Suprapubic skin (tissue), 4 donors: ENCODE data around the gene PATL1.

Experiments used
- CTCF ChIP-seq, 2 donors: fragments of 200-600 bp in 1 of 2; fragments of 450-650 bp in 1 of 2; sonication (generic) in 1 of 2; IDR thresholded peaks; one replicate each; pipeline ENCODE4 v1.5.1; 2016 to 2019; ENCODE audit warnings: antibody characterized with exemption in 2 of 2, mild to moderate bottlenecking in 1 of 2, moderate library complexity in 1 of 2
- EP300 ChIP-seq: sonication (generic); formaldehyde crosslinking; IDR thresholded peaks from one replicate; pipeline ENCODE4 v1.6.1; 2017; ENCODE audit warnings: antibody characterized with exemption
- POLR2A ChIP-seq, 2 donors: fragments of 450-650 bp; IDR thresholded peaks; one replicate each; pipeline ENCODE4 v1.6.1; 2017; ENCODE audit warnings: antibody characterized with exemption in 2 of 2, mild to moderate bottlenecking in 2 of 2, moderate library complexity in 2 of 2
- POLR2AphosphoS5 ChIP-seq, 3 donors: sonication (generic); formaldehyde crosslinking; IDR thresholded peaks; one replicate each; pipeline ENCODE4 v1.6.1; 2017; ENCODE audit warnings: antibody characterized with exemption in 3 of 3

DNA sequence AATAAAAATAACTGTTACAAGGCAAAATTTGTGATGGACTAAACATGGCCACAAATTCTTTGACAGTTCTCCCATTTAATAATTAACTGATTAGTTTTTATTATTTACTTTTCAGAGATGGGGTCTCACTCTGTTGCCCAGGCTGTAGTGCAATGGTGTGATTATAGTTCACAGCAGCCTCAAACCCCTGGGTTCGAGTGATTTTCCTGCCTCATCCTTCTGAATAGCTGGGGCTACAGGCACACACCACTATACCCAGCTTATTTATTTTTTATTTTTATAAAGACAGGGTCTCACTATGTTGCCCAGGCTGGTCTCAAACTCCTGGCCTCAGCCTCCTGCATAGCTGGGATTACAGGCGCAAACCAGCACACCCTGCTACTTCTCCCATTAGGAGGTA lies 4.5 kb upstream of the PATL1 start:
- TF ChIP-seq CTCF (IDR thresholded peaks at IDR 0.05) (no peak), EP300 (no peak), POLR2A (IDR thresholded peaks at IDR 0.05) (no peak), POLR2AphosphoS5 (IDR thresholded peaks at IDR 0.05) (no peak)
